SK-N-SH (cell line): ENCODE data around the gene CRYBG1. TPM values are rescaled to one million over a fixed set of nuclear protein-coding genes. Genes with fewer than 3 reads are reported as not detected.

Source experiments
- CTCF ChIA-PET: fragments of 300-600, 350-600 bp; formaldehyde crosslinking; extraction: SDS; loops from one replicate; lab custom pipeline; 2021; lab: Yijun Ruan, JAX
- POLR2A ChIA-PET: fragments of 350-600 bp; sonication (Branson Sonifier 250); formaldehyde crosslinking; extraction: SDS; loops from one replicate; lab custom pipeline; 2020; ENCODE audit warnings: antibody characterized with exemption, inconsistent platforms; lab: Yijun Ruan, JAX
- DNase-seq: peaks from one replicate; pipeline ENCODE4 v3.0.0; 2012
- H2AFZ ChIP-seq: fragments of 200-600 bp; sonication (generic); 2 replicates; pipeline ENCODE4 v1.8.1; 2016; ENCODE audit warnings: antibody characterized with exemption, mild to moderate bottlenecking, low read depth
- H3F3A ChIP-seq: fragments of 200-600 bp; sonication (generic); replicated peaks from 2 replicates; pipeline ENCODE3; 2016; ENCODE audit warnings: antibody characterized with exemption, mild to moderate bottlenecking; ENCODE audit not compliant: insufficient read depth
- H3K27ac ChIP-seq, 2 experiments: fragments of 200-500 bp in 1 of 2; fragments of 200-600 bp in 1 of 2; sonication (Bioruptor generic) in 1 of 2; sonication (generic), shearing (Covaris generic) in 1 of 2; 2 replicates each; pipeline versions ENCODE4 v1.5.1 to v1.6.1; 2014 to 2016; ENCODE audit warnings: low read depth in 2 of 2, inconsistent platforms in 1 of 2, low read length in 1 of 2, mild to moderate bottlenecking in 1 of 2, mixed read lengths in 1 of 2
- H3K27me3 ChIP-seq: fragments of 200-600 bp; sonication (generic), shearing (Covaris generic); 2 replicates; pipeline ENCODE4 v1.6.1; 2016; ENCODE audit warnings: mixed run types; ENCODE audit not compliant: insufficient read depth
- H3K36me3 ChIP-seq, 2 experiments: fragments of 200-500 bp in 1 of 2; fragments of 200-600 bp in 1 of 2; sonication (Bioruptor generic) in 1 of 2; sonication (generic) in 1 of 2; replicated peaks in 1 of 2; 2 replicates each; pipeline versions ENCODE3 to v1.5.1; 2014 to 2016; ENCODE audit warnings: low read length in 1 of 2, mild to moderate bottlenecking in 1 of 2; ENCODE audit not compliant: insufficient read depth in 2 of 2, control insufficient read depth in 1 of 2
- H3K4me1 ChIP-seq, 2 experiments: fragments of 200-500 bp in 1 of 2; fragments of 200-600 bp in 1 of 2; sonication (Bioruptor generic) in 1 of 2; sonication (generic), shearing (Covaris generic) in 1 of 2; 2 replicates each; pipeline versions ENCODE4 v1.5.1 to v1.6.1; 2014 to 2016; ENCODE audit warnings: low read depth in 1 of 2, low read length in 1 of 2, mixed run types in 1 of 2; ENCODE audit not compliant: insufficient read depth in 2 of 2, control insufficient read depth in 1 of 2
- H3K4me2 ChIP-seq: fragments of 200-600 bp; sonication (generic), shearing (Covaris generic); 2 replicates; pipeline ENCODE4 v1.6.1; 2017; ENCODE audit warnings: mixed run types
- H3K4me3 ChIP-seq, 2 experiments: fragments of 200-500 bp in 1 of 2; fragments of 200-600 bp in 1 of 2; sonication (Bioruptor generic) in 1 of 2; sonication (generic), shearing (Covaris generic) in 1 of 2; 2 replicates each; pipeline versions ENCODE4 v1.5.1 to v1.8.1; 2014 to 2016; ENCODE audit warnings: low read depth in 2 of 2, inconsistent platforms in 1 of 2, low read length in 1 of 2, mild to moderate bottlenecking in 1 of 2, mixed read lengths in 1 of 2, moderate library complexity in 1 of 2
- H3K79me2 ChIP-seq: fragments of 200-600 bp; sonication (generic); 2 replicates; pipeline ENCODE4 v1.8.1; 2017; ENCODE audit warnings: mild to moderate bottlenecking; ENCODE audit not compliant: insufficient read depth
- H3K9ac ChIP-seq: fragments of 200-600 bp; sonication (generic); 2 replicates; pipeline ENCODE4 v1.6.1; 2017; ENCODE audit warnings: mixed run types
- H3K9me2 ChIP-seq: fragments of 200-600 bp; sonication (generic); 2 replicates; pipeline ENCODE4 v1.6.1; 2017; ENCODE audit warnings: mixed run types
- H3K9me3 ChIP-seq: fragments of 200-600 bp; sonication (generic); 2 replicates; pipeline ENCODE4 v1.6.1; 2017; ENCODE audit warnings: mixed run types, mild to moderate bottlenecking, moderate library complexity
- H4K20me1 ChIP-seq: fragments of 200-600 bp; sonication (generic); 2 replicates; pipeline ENCODE4 v1.6.1; 2017; ENCODE audit warnings: mild to moderate bottlenecking, mixed run types; ENCODE audit not compliant: insufficient read depth
- CTCF ChIP-seq: fragments of 200-600 bp; sonication (generic); IDR thresholded peaks from 2 replicates; pipeline ENCODE4 v1.6.1; 2017; ENCODE audit warnings: antibody characterized with exemption, mild to moderate bottlenecking, moderate library complexity
- FOSL2 ChIP-seq: IDR thresholded peaks from 2 replicates; pipeline ENCODE4 v1.4.0; 2012; ENCODE audit warnings: low read depth, mild to moderate bottlenecking, moderate library complexity, borderline replicate concordance
- FOXM1 ChIP-seq: IDR thresholded peaks from 2 replicates; pipeline ENCODE4 v1.4.0; 2012; ENCODE audit warnings: low read depth, mild to moderate bottlenecking
- IRF3 ChIP-seq: fragments of 150-350 bp; IDR thresholded peaks from 2 replicates; pipeline ENCODE4 v1.6.1; 2016; ENCODE audit warnings: mild to moderate bottlenecking, low read depth, low read length
- JUND ChIP-seq: IDR thresholded peaks from 2 replicates; pipeline ENCODE4 v1.4.0; 2012
- MAX ChIP-seq: IDR thresholded peaks from 2 replicates; pipeline ENCODE4 v1.4.0; 2012; ENCODE audit warnings: low read depth
- MEF2A ChIP-seq: IDR thresholded peaks from 2 replicates; pipeline ENCODE4 v1.4.0; 2012; ENCODE audit warnings: low read depth, borderline replicate concordance
- MXI1 ChIP-seq: IDR thresholded peaks from 2 replicates; pipeline ENCODE4 v1.6.1; 2012; ENCODE audit warnings: mild to moderate bottlenecking, low read depth, low read length, improper control_type of control experiment
- NFIC ChIP-seq: IDR thresholded peaks from 2 replicates; pipeline ENCODE4 v1.4.0; 2012; ENCODE audit warnings: borderline replicate concordance
- RCOR1 ChIP-seq: fragments of 150-350 bp; IDR thresholded peaks from 2 replicates; pipeline ENCODE4 v1.6.1; 2017; ENCODE audit warnings: antibody characterized with exemption, low read length
- REST ChIP-seq: IDR thresholded peaks from 2 replicates; pipeline ENCODE4 v1.6.1; 2012; ENCODE audit warnings: mild to moderate bottlenecking, low read depth, low read length, moderate library complexity
- SIN3A ChIP-seq: IDR thresholded peaks from 2 replicates; pipeline ENCODE4 v1.6.1; 2012; ENCODE audit warnings: low read depth, mild to moderate bottlenecking, low read length, moderate library complexity, borderline replicate concordance
- TAF1 ChIP-seq: IDR thresholded peaks from 2 replicates; pipeline ENCODE4 v1.6.1; 2012; ENCODE audit warnings: low read depth, mild to moderate bottlenecking, low read length, moderate library complexity, borderline replicate concordance
- USF2 ChIP-seq: fragments of 150-350 bp; IDR thresholded peaks from 2 replicates; pipeline ENCODE4 v1.6.1; 2017; ENCODE audit warnings: antibody characterized with exemption, low read length, low read depth, borderline replicate concordance
- YY1 ChIP-seq: IDR thresholded peaks from 2 replicates; pipeline ENCODE4 v1.4.0; 2012; ENCODE audit warnings: low read depth, mild to moderate bottlenecking
- WGBS: methylation state at CpG from one replicate; pipeline ENCODE4 v1.1.6; 2017; ENCODE audit warnings: low lambda C conversion rate; 5-methylcytosine and 5-hydroxymethylcytosine counted together
- polyA plus RNA-seq, 3 experiments: library from polyadenylated mRNA; depleted of rRNA; stranded (reverse); fragments of >200 nt; gene quantifications; 2 replicates each; pipeline ENCODE4 v1.2.3, GENCODE V29; 2012

CRYBG1 gene
- polyA plus RNA-seq, 1 of the 3 experiments (the other 2 are of a cell fraction), result 13.8 TPM

- no peaks in the 10 kb centered on the region for H3K9me3 ChIP-seq
- no peaks in the 10 kb centered on the region for H3K9me2 ChIP-seq
- peaks cover 0 to 17% of the 10 kb centered on the region in 2 experiments; a peak in 3 of 4 replicates for H3K4me1 ChIP-seq
- peak overlapping the region; percentile 11; the same call in 1 of the 2 replicates for H3K9ac ChIP-seq
- no peaks in the 10 kb centered on the region for H3K27me3 ChIP-seq
- 9% methylated on average over 35 of the region's 56 CpGs for WGBS
- peak overlapping the region; percentile 71 to 83 for H3K4me3 ChIP-seq
- H3K79me2 ChIP-seq, result peaks cover 36% of the 10 kb centered on the region
- no peaks in the 10 kb centered on the region for H4K20me1 ChIP-seq
- DNase-seq, result peak; percentile 68
- TF ChIP-seq NFIC (0 out of 2 replicates have a peak, but pooled peaks have one; percentile 3), MXI1 (peak; percentile 40; the same call in 1 of the 2 replicates), TAF1 (peak; percentile 44; the same call in 1 of the 2 replicates), JUND (no peak), SIN3A (peak; percentile 83; the same call in 1 of the 2 replicates), MEF2A (no peak), FOSL2 (no peak), YY1 (no peak), RCOR1 (no peak), IRF3 (no peak), CTCF (peak; percentile 34; the same call in 1 of the 2 replicates), USF2 (no peak), MAX (peak; percentile 73), REST (no peak), FOXM1 (no peak)
- TF ChIP-seq, all 33 proteins: peak for 6
- Histone ChIP-seq H3K27ac (peak overlapping the region in 1 of 2 experiments; percentile 89; a peak in 1 of 4 replicates), H2AFZ (peak overlapping the region; percentile 79), H3K36me3 (no peaks in the 10 kb centered on the region), H3F3A (peaks cover 31% of the 10 kb centered on the region), H3K4me2 (peak overlapping the region; percentile 95)
- CTCF ChIA-PET, result interaction anchor here (1.5 to 1.8 kb wide), 2 partner anchors 11 to 469 kb away, joined by 4 to 7 read pairs; no protein-coding TSS in a partner anchor
- POLR2A ChIA-PET, result no interaction called here
These were observed 149.8 kb downstream of the CRYBG1 start for GRCh38 chr6:106510090-106510970.
